GM18507 (cell line): Measurements from ENCODE around the gene SMARCD1.
"Not testable (repeated sequence)": the region's sequence is repeated elsewhere in the genome, so short reads cannot be mapped to it uniquely, and the experiment has no call there.

Source experiments
- DNase-seq: peaks from one replicate; pipeline ENCODE4 v3.0.0; 2011; ENCODE audit warnings: low read depth; ENCODE audit not compliant: insufficient read length; ENCODE audit errors: extremely low spot score
- FAIRE-seq: peaks from 2 replicates; lab custom pipeline; 2011; peaks lifted over from hg19 to GRCh38; lab: Jason Lieb, UNC

Gene SMARCD1

GRCh38 chr12:50073206-50073605 is 11.9 kb upstream of the SMARCD1 start:
- FAIRE-seq = no peak
- DNase-seq = no peak

GRCh38 chr12:50073712-50074111 is 11.4 kb upstream of the SMARCD1 start:
- DNase-seq (no peak), FAIRE-seq (no peak)

- peak; percentile 92 for FAIRE-seq
- DNase-seq = peak; percentile 72
These were observed 10.0 kb upstream of the SMARCD1 start for GRCh38 chr12:50074936-50075807.

- FAIRE-seq = no peak
These were observed 9.4 kb upstream of the SMARCD1 start for GRCh38 chr12:50075808-50076170.

GRCh38 chr12:50077099-50077498 is 8.0 kb upstream of the SMARCD1 start:
- DNase-seq (no peak), FAIRE-seq (no peak)

More at GRCh38 chr12:50075808-50076170, 9.4 kb upstream of the SMARCD1 start:
- DNase-seq = no peak

- DNase-seq (no peak), FAIRE-seq (no peak)
These were observed 6.9 kb upstream of the SMARCD1 start for GRCh38 chr12:50078281-50078680.

GRCh38 chr12:50079771-50080170 is 5.4 kb upstream of the SMARCD1 start:
- FAIRE-seq (no peak), DNase-seq (no peak)

- DNase-seq (no peak), FAIRE-seq (no peak)
These were observed 3.9 kb upstream of the SMARCD1 start for GRCh38 chr12:50081096-50081808.

GRCh38 chr12:50082644-50083043 is 2.5 kb upstream of the SMARCD1 start:
- DNase-seq (no peak), FAIRE-seq (no peak)

- DNase-seq (no peak), FAIRE-seq (no peak)
These were observed 1.8 kb upstream of the SMARCD1 start for GRCh38 chr12:50083301-50083700.

- not testable (repeated sequence) for FAIRE-seq, DNase-seq
These were observed 750 bp upstream of the SMARCD1 start for GRCh38 chr12:50084409-50084774.

GRCh38 chr12:50085615-50086072 is 502 bp downstream of the SMARCD1 start:
- FAIRE-seq = peak; percentile 5
- no peak for DNase-seq

- no peak for FAIRE-seq
- DNase-seq = no peak
These were observed 1.0 kb downstream of the SMARCD1 start for GRCh38 chr12:50086148-50086547.

- FAIRE-seq (no peak), DNase-seq (no peak)
These were observed 2.0 kb downstream of the SMARCD1 start for GRCh38 chr12:50087151-50087550.

- no peak for FAIRE-seq
- no peak for DNase-seq
These were observed 2.9 kb downstream of the SMARCD1 start for GRCh38 chr12:50087995-50088394.

- DNase-seq (no peak), FAIRE-seq (peak; percentile 39)
These were observed 3.6 kb downstream of the SMARCD1 start for GRCh38 chr12:50088577-50089335.

GRCh38 chr12:50089730-50090129 is 4.6 kb downstream of the SMARCD1 start:
- DNase-seq (no peak), FAIRE-seq (no peak)

GRCh38 chr12:50090391-50090790 is 5.2 kb downstream of the SMARCD1 start:
- DNase-seq = no peak
- no peak for FAIRE-seq

GRCh38 chr12:50097952-50098351 is 12.8 kb downstream of the SMARCD1 start:
- no peak for DNase-seq

More at GRCh38 chr12:50097952-50098351, 12.8 kb downstream of the SMARCD1 start:
- FAIRE-seq = no peak
